Measurements from ENCODE around the gene CSRNP2. TPM values are rescaled to one million over a fixed set of nuclear protein-coding genes. Genes with fewer than 3 reads are reported as not detected.
"Not testable (repeated sequence)": the region's sequence is repeated elsewhere in the genome, so short reads cannot be mapped to it uniquely, and the experiment has no call there.

Gene CSRNP2
- polyA plus RNA-seq, 1 donor from 2014 or later = 4.6 TPM

- Mint-ChIP-seq H3K27me3 (no peaks in the 10 kb centered on the region), H3K9me3 (no peaks in the 10 kb centered on the region), H3K4me3 (peak overlapping the region in 1 of 4 donors; percentile 20), H3K36me3 (peaks cover 1% of the 10 kb centered on the region), H3K27ac (peak overlapping the region in 1 of 3 donors; percentile 59), H3K4me1 (peaks cover 5 to 11% (median 6%) of the 10 kb centered on the region in 3 donors)
Observed at GRCh38 chr12:51087818-51088217, 4.4 kb upstream of the CSRNP2 start.

DNA sequence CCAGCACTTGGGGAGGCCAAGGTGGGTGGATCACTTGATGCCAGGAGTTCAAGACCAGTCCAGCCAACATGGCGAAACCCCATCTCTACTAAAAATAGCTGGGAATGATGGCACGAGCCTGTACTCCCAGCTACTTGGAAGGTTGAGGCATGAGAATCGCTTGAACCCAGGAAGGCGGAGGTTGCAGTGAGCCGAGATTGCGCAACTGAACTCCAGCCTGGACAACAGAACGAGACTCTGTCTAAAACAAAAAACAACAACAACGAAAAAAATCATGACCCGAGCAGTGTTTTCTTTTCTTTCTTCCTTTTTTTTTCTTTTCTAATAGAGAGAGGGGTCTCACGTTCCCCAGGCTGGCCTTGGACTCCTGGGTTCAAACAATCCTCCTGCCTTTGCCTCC, 3.5 kb upstream of the CSRNP2 start:
- H3K36me3 Mint-ChIP-seq = peaks cover 1% of the 10 kb centered on the region
- no peak overlapping the region for H3K27ac Mint-ChIP-seq
- no peaks in the 10 kb centered on the region for H3K9me3 Mint-ChIP-seq
- peaks cover 11 to 19% (median 13%) of the 10 kb centered on the region in 3 donors for H3K4me1 Mint-ChIP-seq
- no peak overlapping the region for H3K4me3 Mint-ChIP-seq
- no peaks in the 10 kb centered on the region for H3K27me3 Mint-ChIP-seq

- H3K27me3 Mint-ChIP-seq = no peaks in the 10 kb centered on the region
- peaks cover 2% of the 10 kb centered on the region for H3K36me3 Mint-ChIP-seq
- peak overlapping the region in 1 of 4 donors; percentile 21 for H3K4me3 Mint-ChIP-seq
- H3K27ac Mint-ChIP-seq = no peak overlapping the region
- H3K9me3 Mint-ChIP-seq = no peaks in the 10 kb centered on the region
- H3K4me1 Mint-ChIP-seq = peaks cover 11 to 20% (median 19%) of the 10 kb centered on the region in 3 donors
Observed at GRCh38 chr12:51085757-51086156, 2.4 kb upstream of the CSRNP2 start.

DNA sequence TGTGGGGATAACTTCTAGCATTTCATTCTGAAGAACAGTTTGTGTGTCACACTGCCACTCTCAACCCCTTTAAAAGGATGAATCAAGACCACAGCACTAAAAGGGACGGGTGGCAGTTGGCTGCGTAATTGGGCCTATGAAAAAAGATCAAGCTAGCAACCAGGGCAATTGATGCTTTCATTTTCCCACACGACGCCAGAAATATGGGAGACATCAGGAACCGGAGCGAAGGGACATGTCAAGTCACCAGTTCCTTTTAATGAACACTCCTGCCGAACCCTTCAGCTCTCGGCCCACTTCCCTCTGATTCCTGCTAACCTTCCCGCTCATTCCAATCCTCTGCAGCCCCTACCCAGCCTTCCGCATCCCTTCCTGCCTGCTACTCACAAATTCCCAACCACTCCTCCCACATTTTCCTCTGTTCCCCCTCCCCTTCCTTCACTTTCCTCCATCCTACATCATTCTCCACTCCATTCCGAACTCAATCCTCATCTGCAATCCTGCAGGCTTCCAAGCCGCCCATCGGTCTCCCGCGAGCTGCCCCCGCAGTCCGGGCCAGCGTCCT, 753 bp downstream of the CSRNP2 start:
- Mint-ChIP-seq H3K9me3 (no peaks in the 10 kb centered on the region), H3K4me3 (peak overlapping the region; percentile 92 to 99 (median 94)), H3K27ac (peak overlapping the region; percentile 63 to 83 (median 81)), H3K36me3 (peaks cover 4% of the 10 kb centered on the region), H3K27me3 (no peaks in the 10 kb centered on the region), H3K4me1 (peaks cover 17 to 25% (median 24%) of the 10 kb centered on the region in 3 donors)

GRCh38 chr12:51081421-51081820, 2.0 kb downstream of the CSRNP2 start:
- H3K4me1 Mint-ChIP-seq = peaks cover 17 to 25% (median 24%) of the 10 kb centered on the region in 3 donors
- peak overlapping the region in 1 of 4 donors; percentile 92 for H3K4me3 Mint-ChIP-seq
- peak overlapping the region in 1 of 3 donors; percentile 68 for H3K27ac Mint-ChIP-seq
- H3K36me3 Mint-ChIP-seq = peaks cover 4% of the 10 kb centered on the region
- no peaks in the 10 kb centered on the region for H3K9me3 Mint-ChIP-seq
- no peaks in the 10 kb centered on the region for H3K27me3 Mint-ChIP-seq

GRCh38 chr12:51080136-51080535, 3.3 kb downstream of the CSRNP2 start:
- peaks cover 4% of the 10 kb centered on the region for H3K36me3 Mint-ChIP-seq
- H3K27me3 Mint-ChIP-seq = no peaks in the 10 kb centered on the region
- peaks cover 17 to 24% (median 19%) of the 10 kb centered on the region in 3 donors for H3K4me1 Mint-ChIP-seq
- H3K9me3 Mint-ChIP-seq = no peaks in the 10 kb centered on the region
- peak overlapping the region in 1 of 4 donors; percentile 58 for H3K4me3 Mint-ChIP-seq
- no peak overlapping the region for H3K27ac Mint-ChIP-seq

DNA sequence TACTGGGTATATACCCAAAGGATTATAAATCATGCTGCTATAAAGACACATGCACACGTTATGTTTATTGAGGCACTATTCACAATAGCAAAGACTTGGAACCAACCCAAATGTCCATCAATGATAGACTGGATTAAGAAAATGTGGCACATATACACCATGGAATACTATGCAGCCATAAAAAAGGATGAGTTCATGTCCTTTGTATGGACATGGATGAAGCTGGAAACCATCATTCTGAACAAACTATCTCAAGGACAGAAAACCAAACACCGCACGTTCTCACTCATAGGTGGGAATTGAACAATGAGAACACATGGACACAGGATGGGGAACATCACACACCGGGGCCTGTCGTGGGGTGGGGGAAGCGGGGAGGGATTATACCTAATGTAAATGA, 4.5 kb downstream of the CSRNP2 start:
- H3K4me1 Mint-ChIP-seq = peaks cover 17 to 24% (median 19%) of the 10 kb centered on the region in 3 donors
- H3K27me3 Mint-ChIP-seq = not testable (repeated sequence)

DNA sequence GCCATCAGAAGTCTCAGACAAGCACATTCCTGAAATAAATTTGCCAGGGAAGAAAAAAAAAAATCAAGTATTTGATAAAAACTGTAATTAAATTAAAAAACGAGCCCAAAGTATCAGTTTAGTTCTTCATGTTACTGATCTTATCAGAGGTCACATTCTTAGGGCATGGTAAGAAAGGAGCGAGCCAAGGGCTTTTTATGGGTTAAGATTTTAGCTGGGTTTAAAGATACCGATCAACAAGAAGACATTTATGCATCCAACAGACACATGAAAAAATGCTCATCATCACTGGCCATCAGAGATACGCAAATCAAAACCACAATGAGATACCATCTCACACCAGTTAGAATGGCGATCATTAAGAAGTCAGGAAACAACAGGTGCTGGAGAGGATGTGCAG, 5.0 kb downstream of the CSRNP2 start:
- H3K9me3 Mint-ChIP-seq, H3K27ac Mint-ChIP-seq, H3K27me3 Mint-ChIP-seq, H3K36me3 Mint-ChIP-seq: not testable (repeated sequence)
- Mint-ChIP-seq H3K4me1 (peaks cover 12 to 20% (median 15%) of the 10 kb centered on the region in 3 donors), H3K4me3 (peak overlapping the region in 1 of 4 donors; percentile 61)

More for the DNA sequence above, 4.5 kb downstream of the CSRNP2 start:
- not testable (repeated sequence) for H3K9me3 Mint-ChIP-seq, H3K36me3 Mint-ChIP-seq
- Mint-ChIP-seq H3K4me3 (peak overlapping the region in 1 of 4 donors; percentile 61), H3K27ac (peak overlapping the region in 1 of 3 donors; percentile 67)

DNA sequence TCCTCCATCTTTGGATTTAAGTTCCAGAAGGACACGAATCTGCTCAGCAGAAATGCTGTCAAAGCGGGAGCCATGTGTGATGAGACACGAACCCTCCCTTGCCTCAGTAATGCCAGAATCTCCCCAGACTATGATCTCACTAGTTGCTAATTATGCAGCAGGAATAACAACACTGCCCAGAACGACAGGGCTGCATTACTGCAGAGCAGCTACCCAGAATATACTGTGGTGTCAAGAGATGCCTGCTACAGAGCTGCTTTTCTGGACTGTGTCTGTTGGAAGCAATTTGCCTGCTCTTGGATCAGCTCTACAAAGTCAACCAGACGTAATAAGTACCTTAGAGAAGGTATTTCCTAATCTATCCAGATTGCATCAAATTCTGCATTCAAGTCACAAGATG, 5.5 kb downstream of the CSRNP2 start:
- peaks cover 6% of the 10 kb centered on the region for H3K36me3 Mint-ChIP-seq
- H3K4me3 Mint-ChIP-seq = peak overlapping the region in 1 of 4 donors; percentile 28
- no peaks in the 10 kb centered on the region for H3K9me3 Mint-ChIP-seq
- H3K4me1 Mint-ChIP-seq = peaks cover 12 to 20% (median 15%) of the 10 kb centered on the region in 3 donors
- H3K27me3 Mint-ChIP-seq = no peaks in the 10 kb centered on the region
- no peak overlapping the region for H3K27ac Mint-ChIP-seq

DNA sequence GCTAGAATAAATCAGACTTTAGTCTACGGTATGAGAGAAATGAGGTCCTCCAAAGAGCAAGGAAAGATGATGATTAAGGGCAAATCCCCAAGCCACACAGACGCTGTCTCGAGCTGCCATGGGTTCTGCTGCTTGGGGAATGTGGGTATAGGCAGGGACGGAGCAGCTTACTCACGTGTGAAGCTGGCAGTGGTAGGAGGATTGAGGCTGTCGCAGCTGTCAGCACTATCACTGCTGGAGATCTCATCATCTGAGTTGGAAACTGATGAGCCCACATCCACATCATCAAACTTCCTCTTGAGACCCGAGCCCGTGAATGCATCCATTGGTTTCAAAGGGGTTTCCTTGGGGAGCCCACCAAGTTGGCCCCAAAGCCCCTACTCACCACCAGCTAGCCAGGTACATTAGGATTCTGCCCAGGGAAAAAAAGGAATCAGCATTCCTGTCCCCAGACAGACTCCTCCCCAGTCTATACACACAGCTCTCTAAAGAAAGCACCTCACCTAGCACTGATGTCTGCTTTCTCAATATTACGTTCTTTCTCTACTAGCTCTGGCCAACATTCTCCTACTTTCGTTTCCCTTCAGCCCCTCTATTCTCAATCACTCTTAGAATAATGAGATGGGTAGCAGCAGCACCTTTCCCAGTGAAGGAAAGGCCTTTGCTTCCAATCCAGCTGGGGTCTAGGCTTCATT, 7.0 kb downstream of the CSRNP2 start:
- H3K4me1 Mint-ChIP-seq = peaks cover 6 to 9% (median 8%) of the 10 kb centered on the region in 3 donors
- no peak overlapping the region for H3K4me3 Mint-ChIP-seq
- H3K27ac Mint-ChIP-seq = no peak overlapping the region

GRCh38 chr12:51075390-51075789, 8.0 kb downstream of the CSRNP2 start:
- peaks cover 2 to 6% (median 5%) of the 10 kb centered on the region in 3 donors for H3K4me1 Mint-ChIP-seq
- H3K9me3 Mint-ChIP-seq = no peaks in the 10 kb centered on the region
- H3K27me3 Mint-ChIP-seq = no peaks in the 10 kb centered on the region
- H3K27ac Mint-ChIP-seq = no peak overlapping the region
- H3K4me3 Mint-ChIP-seq = no peak overlapping the region
- H3K36me3 Mint-ChIP-seq = peaks cover 6% of the 10 kb centered on the region

More for the DNA sequence above, 7.0 kb downstream of the CSRNP2 start:
- Mint-ChIP-seq H3K9me3 (no peaks in the 10 kb centered on the region), H3K36me3 (peaks cover 8% of the 10 kb centered on the region), H3K27me3 (no peaks in the 10 kb centered on the region)

DNA sequence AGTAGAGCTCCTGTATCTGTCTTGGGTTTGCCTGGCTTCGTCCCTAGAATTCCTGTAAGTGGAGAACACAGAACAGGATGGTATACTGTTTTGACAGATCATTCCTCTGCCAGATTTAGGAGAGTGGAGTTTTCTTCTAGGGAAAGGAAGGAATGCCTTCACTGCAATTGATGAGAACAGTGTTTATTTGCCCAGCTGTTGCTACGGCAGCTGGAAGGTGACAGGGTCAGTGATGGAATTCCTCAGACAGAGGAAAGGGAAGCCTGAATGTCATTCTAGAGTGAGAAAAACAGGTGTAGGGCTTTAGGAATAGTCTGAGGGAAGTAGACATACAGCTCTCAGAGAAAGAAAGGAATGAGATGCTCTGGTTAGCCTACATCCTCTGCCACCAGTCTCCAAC, 11.7 kb downstream of the CSRNP2 start:
- Mint-ChIP-seq H3K36me3 (peaks cover 4% of the 10 kb centered on the region), H3K9me3 (no peaks in the 10 kb centered on the region), H3K27ac (no peak overlapping the region), H3K4me1 (peaks cover 0 to 3% (median 0%) of the 10 kb centered on the region in 3 donors), H3K4me3 (no peak overlapping the region), H3K27me3 (no peaks in the 10 kb centered on the region)

DNA sequence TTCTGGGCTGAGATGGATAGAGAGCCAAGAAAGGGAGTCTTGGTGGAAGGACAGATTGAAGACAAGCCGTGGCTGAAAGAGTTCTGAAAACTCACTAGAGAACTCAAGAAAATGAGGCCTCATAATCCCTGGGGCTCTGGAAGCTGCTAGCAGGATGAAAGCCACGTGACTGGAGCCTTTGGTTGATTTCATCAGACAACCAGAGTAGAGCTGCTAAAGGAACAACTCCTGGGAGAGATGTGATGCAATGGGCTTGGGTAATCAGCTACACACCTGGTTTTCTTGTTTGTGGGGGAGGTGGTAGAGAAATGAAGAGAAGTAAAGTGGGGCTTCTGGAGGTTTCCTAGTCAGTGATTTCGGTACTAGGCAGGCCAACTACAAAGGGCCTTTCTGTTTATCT, 13.4 kb downstream of the CSRNP2 start:
- H3K27me3 Mint-ChIP-seq = no peaks in the 10 kb centered on the region
- H3K4me1 Mint-ChIP-seq = peaks cover 0 to 3% (median 0%) of the 10 kb centered on the region in 3 donors
- H3K9me3 Mint-ChIP-seq = no peaks in the 10 kb centered on the region
- no peak overlapping the region for H3K4me3 Mint-ChIP-seq
- no peak overlapping the region for H3K27ac Mint-ChIP-seq
- peaks cover 4% of the 10 kb centered on the region for H3K36me3 Mint-ChIP-seq

GRCh38 chr12:51067771-51068170, 15.6 kb downstream of the CSRNP2 start:
- peaks cover 2% of the 10 kb centered on the region for H3K36me3 Mint-ChIP-seq
- H3K27me3 Mint-ChIP-seq = no peaks in the 10 kb centered on the region
- H3K27ac Mint-ChIP-seq = peak overlapping the region in 1 of 3 donors; percentile 16
- no peaks in the 10 kb centered on the region for H3K9me3 Mint-ChIP-seq
- H3K4me1 Mint-ChIP-seq = peaks cover 0 to 3% (median 0%) of the 10 kb centered on the region in 3 donors
- H3K4me3 Mint-ChIP-seq = no peak overlapping the region

DNA sequence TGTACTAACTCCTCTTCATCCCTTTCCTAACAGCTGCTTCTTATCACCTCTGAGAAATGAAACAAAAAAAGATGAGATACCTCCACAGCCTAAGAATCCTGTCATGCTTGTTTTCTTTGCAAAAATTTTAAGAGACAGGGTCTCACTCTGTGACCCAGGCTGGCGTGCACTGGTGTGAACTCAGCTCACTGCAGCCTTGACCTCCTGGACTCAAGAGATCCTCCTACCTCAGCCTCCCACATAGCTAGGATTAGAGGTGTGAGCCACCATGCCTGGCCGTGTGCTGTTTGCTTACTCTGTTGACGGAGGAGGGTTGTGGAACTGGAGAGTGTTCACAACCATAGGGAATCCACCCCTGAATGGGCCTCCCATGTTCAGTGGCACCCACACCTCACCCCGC, 16.2 kb downstream of the CSRNP2 start:
- Mint-ChIP-seq H3K27ac (no peak overlapping the region), H3K9me3 (no peaks in the 10 kb centered on the region), H3K4me3 (no peak overlapping the region), H3K36me3 (peaks cover 2% of the 10 kb centered on the region), H3K27me3 (no peaks in the 10 kb centered on the region), H3K4me1 (peaks cover 0 to 3% (median 0%) of the 10 kb centered on the region in 3 donors)

DNA sequence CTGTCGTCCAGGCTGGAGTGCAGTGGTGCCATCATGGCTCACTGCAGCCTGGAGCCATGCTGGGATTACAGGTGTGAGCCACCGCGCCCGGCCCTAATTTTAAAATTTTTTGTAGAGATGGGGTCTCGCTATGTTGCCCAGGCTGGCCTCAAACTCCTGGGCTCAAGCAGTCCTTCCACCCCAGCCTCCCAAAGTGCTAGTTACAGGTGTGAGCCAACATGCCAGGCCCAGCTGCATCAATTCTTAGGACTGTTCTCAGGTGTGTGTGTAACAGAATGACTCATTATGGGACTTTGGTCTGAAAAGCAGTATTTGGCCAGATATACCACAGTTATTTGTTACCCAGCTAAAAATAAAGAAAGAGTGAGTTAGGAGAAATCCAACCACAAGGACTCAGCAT, 17.9 kb downstream of the CSRNP2 start:
- Mint-ChIP-seq H3K9me3 (no peaks in the 10 kb centered on the region), H3K4me3 (no peak overlapping the region), H3K27ac (no peak overlapping the region), H3K27me3 (no peaks in the 10 kb centered on the region), H3K36me3 (no peaks in the 10 kb centered on the region), H3K4me1 (no peaks in the 10 kb centered on the region)
